Brain microvascular endothelial cell (primary cell): ENCODE results near the gene CALHM1.

ENCODE experiments used
- DNase-seq: peaks from one replicate; pipeline ENCODE4 v3.0.0-alpha.2; 2020
- H3K27ac ChIP-seq: fragments of 250-450 bp; sonication (Bioruptor Pico); 2 replicates; pipeline ENCODE4 v1.5.1; 2020; ENCODE audit warnings: mild to moderate bottlenecking, moderate library complexity
- H3K27me3 ChIP-seq: fragments of 250-450 bp; sonication (Bioruptor Pico); replicated peaks from 2 replicates; pipeline ENCODE4 v1.5.1; 2020; ENCODE audit warnings: mild to moderate bottlenecking
- H3K36me3 ChIP-seq: fragments of 250-450 bp; sonication (Bioruptor Pico); replicated peaks from 2 replicates; pipeline ENCODE4 v1.5.1; 2020; ENCODE audit warnings: mild to moderate bottlenecking
- H3K4me3 ChIP-seq: 2 replicates; pipeline ENCODE4 v1.5.1; 2011; ENCODE audit warnings: low read depth, mild to moderate bottlenecking, control low read depth, low read length, moderate library complexity
- CTCF ChIP-seq: IDR thresholded peaks from 2 replicates; pipeline ENCODE4 v1.5.1; 2011; ENCODE audit warnings: low read depth, mild to moderate bottlenecking, moderate library complexity, low read length, control low read depth, inconsistent platforms; ENCODE audit errors: missing control alignments
- in situ Hi-C: cut with HindIII; loops from 2 replicates; pipeline ENCODE4 v1.10.0; 2017; ENCODE audit warnings: low sequenced_read_pairs, low pct_ligation_motif_present

CALHM1 gene

GRCh38 chr10:103447187-103447586 lies 11.5 kb downstream of the CALHM1 start:
- in situ Hi-C loops = no loop called here
- no peak for TF ChIP-seq CTCF
- H3K27ac ChIP-seq = no peak overlapping the region
- H3K4me3 ChIP-seq = no peak overlapping the region
- H3K36me3 ChIP-seq = peaks cover 63% of the 10 kb centered on the region
- H3K27me3 ChIP-seq = no peaks in the 10 kb centered on the region
- no peak for DNase-seq

- Histone ChIP-seq H3K36me3 (peaks cover 72% of the 10 kb centered on the region), H3K27me3 (no peaks in the 10 kb centered on the region), H3K4me3 (no peak overlapping the region), H3K27ac (no peak overlapping the region)
- TF ChIP-seq CTCF = no peak
- in situ Hi-C loops = no loop called here
- no peak for DNase-seq
Observed at GRCh38 chr10:103445767-103446567, 12.7 kb downstream of the CALHM1 start.

DNA sequence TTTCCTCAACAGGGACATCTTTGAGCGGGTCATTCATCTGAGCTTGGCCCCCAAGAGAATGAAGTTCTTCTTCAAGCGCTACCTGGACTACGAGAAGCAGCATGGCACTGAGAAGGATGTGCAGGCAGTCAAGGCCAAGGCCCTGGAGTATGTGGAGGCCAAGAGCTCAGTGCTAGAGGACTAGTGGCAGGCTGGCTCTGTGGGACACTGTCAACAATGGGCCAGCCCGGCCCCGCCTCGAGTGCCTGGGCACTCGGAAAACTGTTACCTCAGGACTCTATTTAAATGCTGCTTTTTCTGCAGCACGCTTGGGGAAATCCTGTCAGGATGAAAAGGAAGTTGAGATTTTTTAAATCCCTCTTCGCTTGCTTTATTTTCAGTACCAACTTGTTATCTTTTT lies 13.3 kb downstream of the CALHM1 start:
- no peak for DNase-seq
- no peak for TF ChIP-seq CTCF
- Histone ChIP-seq H3K27ac (no peak overlapping the region), H3K36me3 (peaks cover 78% of the 10 kb centered on the region), H3K27me3 (no peaks in the 10 kb centered on the region), H3K4me3 (no peak overlapping the region)
- in situ Hi-C loops = no loop called here

GRCh38 chr10:103444478-103444877 lies 14.2 kb downstream of the CALHM1 start:
- DNase-seq = no peak
- no peaks in the 10 kb centered on the region for H3K27me3 ChIP-seq
- peaks cover 83% of the 10 kb centered on the region for H3K36me3 ChIP-seq
- no peak overlapping the region for H3K4me3 ChIP-seq
- no peak for TF ChIP-seq CTCF
- H3K27ac ChIP-seq = no peak overlapping the region
- in situ Hi-C loops = no loop called here

DNA sequence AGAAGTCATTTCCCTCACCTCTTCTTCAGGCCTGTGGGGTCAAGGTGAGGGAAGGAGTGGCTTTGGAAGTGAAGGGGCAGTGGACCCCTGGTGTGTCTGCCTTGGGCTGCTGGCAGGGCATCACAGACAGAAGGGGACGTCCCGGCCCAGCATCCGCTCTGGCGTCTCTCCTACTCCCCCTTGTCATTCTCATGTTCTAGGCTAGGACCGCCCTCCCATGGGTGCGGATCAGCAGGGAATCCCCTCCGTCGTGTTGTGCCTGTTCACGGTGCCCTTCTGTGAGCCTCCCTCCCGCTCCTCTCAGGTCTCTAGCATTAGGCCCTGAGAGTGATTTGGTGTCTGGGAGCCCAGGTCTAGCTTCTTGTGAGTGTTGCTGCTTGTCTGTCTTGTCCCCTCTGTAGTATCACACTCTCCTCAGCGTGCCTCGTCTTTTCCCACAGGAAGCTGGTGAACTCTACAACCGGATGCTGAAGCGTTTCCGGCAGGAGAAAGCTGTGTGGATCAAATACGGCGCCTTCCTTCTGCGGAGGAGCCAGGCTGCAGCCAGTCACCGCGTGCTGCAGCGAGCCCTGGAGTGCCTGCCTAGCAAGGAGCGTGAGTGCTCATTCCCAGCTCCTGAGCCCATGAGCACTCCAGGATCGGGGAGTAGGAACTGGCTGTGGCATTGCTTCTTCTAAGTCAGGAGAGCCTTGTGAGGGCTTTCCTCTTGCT lies 15.1 kb downstream of the CALHM1 start:
- in situ Hi-C loops = no loop called here
- Histone ChIP-seq H3K27ac (no peak overlapping the region), H3K4me3 (no peak overlapping the region), H3K36me3 (peaks cover 87% of the 10 kb centered on the region), H3K27me3 (no peaks in the 10 kb centered on the region)
- no peak for TF ChIP-seq CTCF
- DNase-seq = no peak
